HG03097 (cell line): ENCODE results near the gene CACNA1F.
A peak's percentile ranks its signal among the peaks of the same experiment; 100 is the strongest.

Experiments
- ATAC-seq: cut with Tn5 transposase; IDR thresholded peaks from one replicate; pipeline ENCODE4 v1.9.1; 2021; ENCODE audit not compliant: unreplicated experiment, low FRiP score

CACNA1F gene

GRCh38 chrX:49202022-49202421, 31.1 kb downstream of the CACNA1F start:
- ATAC-seq, result no peak

- ATAC-seq, result peak; percentile 88
These were observed 33.0 kb downstream of the CACNA1F start, which contains the start of gene SYP for GRCh38 chrX:49199906-49200771. SYP (minus strand) TSS chrX:49200193; CDS start chrX:49200186, 7 bp downstream.

- no peak for ATAC-seq
These were observed 33.9 kb downstream of the CACNA1F start for GRCh38 chrX:49199315-49199595.

- ATAC-seq, result no peak
These were observed 34.4 kb downstream of the CACNA1F start for GRCh38 chrX:49198540-49199314.

GRCh38 chrX:49197543-49198087, 35.5 kb downstream of the CACNA1F start:
- ATAC-seq, result no peak

GRCh38 chrX:49193542-49193964, 39.6 kb downstream of the CACNA1F start:
- ATAC-seq, result no peak

GRCh38 chrX:49192722-49193328, 40.3 kb downstream of the CACNA1F start:
- no peak for ATAC-seq

GRCh38 chrX:49191574-49192011, 41.5 kb downstream of the CACNA1F start:
- ATAC-seq, result peak; percentile 4

GRCh38 chrX:49190821-49191573, 42.1 kb downstream of the CACNA1F start:
- ATAC-seq, result peak; percentile 89

- ATAC-seq, result no peak
These were observed 43.5 kb downstream of the CACNA1F start for GRCh38 chrX:49189606-49190005.

GRCh38 chrX:49188468-49189076, 44.6 kb downstream of the CACNA1F start:
- ATAC-seq, result no peak

GRCh38 chrX:49187526-49187925, 45.6 kb downstream of the CACNA1F start:
- ATAC-seq, result no peak

- no peak for ATAC-seq
These were observed 46.1 kb downstream of the CACNA1F start for GRCh38 chrX:49187028-49187394.

- ATAC-seq, result no peak
These were observed 46.8 kb downstream of the CACNA1F start, which contains the start of gene PRICKLE3 for GRCh38 chrX:49186125-49187027. PRICKLE3 (minus strand) TSS chrX:49186373; CDS start chrX:49186297, 76 bp downstream.

- ATAC-seq, result no peak
These were observed 48.6 kb downstream of the CACNA1F start for GRCh38 chrX:49184294-49185281.

- ATAC-seq, result no peak
These were observed 49.3 kb downstream of the CACNA1F start for GRCh38 chrX:49183701-49184281.

GRCh38 chrX:49179358-49179757, 53.8 kb downstream of the CACNA1F start:
- no peak for ATAC-seq
